Dedifferentiated amniotic fluid mesenchymal stem cell (primary cell): ENCODE measurements around the gene FAM135A.
"Not testable (repeated sequence)": the region's sequence is repeated elsewhere in the genome, so short reads cannot be mapped to it uniquely, and the experiment has no call there.

ENCODE experiments used
- DNase-seq: peaks from one replicate; pipeline ENCODE4 v3.0.0-alpha.2; 2016; ENCODE audit errors: extremely low spot score

The FAM135A gene

GRCh38 chr6:70459699-70460098 is 46.4 kb downstream of the FAM135A start:
- DNase-seq, result not testable (repeated sequence)

DNA sequence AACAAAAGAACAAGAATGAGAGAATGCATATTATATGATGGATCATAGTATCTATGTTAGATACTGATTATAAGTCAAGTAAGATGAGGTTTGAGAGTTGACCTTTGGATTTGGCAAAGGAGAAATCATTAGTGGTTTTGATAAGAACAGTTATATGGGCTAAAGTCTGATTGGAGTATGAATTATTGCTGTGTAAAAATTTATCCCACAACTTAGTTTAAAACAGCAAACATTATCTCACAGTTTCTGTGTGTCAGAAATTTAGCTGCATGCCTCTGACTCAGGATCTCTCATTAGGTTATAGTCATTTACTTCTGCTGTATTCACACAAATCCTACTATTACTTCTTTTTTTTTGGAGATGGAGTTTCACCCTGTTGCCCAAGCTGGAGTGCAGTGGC is 56.7 kb downstream of the FAM135A start:
- no peak for DNase-seq

- DNase-seq, result not testable (repeated sequence)
These were observed 57.2 kb downstream of the FAM135A start for GRCh38 chr6:70470510-70470909.

DNA sequence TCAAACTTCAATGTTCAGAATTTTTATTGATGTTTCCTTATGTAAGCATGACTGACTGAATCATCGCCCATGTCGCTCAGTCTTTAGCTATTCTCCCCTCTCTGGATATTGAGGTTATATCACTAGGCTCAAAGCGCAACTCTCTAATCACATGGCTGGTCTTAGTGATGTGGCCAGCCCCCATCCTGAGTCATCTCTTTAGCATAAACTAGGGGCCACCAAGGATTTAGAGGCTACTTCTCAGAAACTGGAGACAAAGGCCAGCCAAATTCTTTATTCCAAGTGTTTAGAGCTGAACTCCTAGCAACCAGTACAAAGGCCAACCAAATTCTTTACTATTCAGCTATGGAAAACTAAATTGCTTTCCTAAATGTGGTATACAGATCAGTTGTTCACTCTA is 61.4 kb downstream of the FAM135A start:
- DNase-seq, result no peak

DNA sequence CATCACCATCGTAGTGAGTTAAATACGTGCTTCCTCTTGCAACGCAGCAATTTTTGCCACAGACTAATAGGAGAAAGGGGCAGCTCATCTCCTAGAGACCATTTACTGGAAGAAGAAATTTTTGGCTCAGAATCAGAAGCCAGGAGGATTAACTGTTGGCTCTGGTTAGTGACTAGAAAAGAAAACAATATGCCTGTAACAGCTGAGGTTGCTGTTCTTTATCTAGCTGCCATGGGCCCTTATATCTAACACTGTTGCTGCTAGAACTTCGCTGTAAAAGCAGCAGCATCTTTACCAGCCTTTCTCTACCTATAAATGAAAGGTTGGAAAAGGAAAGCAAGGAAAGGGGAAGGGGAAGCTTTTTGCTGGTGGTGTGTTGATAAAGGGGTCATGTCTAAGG is 65.9 kb downstream of the FAM135A start:
- DNase-seq, result no peak

DNA sequence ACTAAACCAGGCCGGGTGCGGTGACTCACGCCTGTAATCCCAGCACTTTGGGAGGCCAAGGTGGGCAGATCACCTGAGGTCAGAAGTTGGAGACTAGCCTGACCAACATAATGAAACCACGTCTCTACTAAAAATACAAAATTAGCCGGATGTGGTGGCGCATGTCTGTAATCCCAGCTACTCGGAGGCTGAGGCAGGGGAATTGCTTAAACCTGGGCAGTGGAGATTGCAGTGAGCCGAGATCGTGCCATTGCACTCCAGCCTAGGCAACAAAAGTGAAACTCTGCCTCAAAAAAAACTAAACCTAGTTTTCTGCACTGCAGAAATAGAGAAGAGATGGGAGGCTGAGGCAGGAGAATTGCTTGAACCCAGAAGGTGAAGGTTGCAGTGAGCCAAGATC is 73.3 kb downstream of the FAM135A start:
- DNase-seq, result not testable (repeated sequence)

- no peak for DNase-seq
These were observed 76.1 kb downstream of the FAM135A start for GRCh38 chr6:70489364-70489763.

DNA sequence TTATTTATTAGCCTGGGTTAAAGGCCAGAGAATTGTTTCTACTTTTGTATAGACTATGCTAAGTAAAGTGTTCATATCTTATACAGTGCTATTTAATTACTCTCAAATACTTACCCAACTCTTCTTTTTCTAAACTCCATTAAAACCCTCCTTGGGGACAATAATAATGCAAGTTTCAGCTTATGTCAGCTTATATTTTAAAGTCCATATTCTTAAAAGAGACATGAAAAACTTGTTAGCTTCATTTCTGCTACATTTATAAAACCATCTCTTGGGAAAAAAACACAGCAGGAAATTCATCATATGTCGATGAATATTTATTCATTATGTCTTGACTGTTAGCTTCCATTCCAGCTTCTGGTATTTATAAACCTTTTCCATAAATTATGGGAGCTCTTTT is 81.5 kb downstream of the FAM135A start:
- no peak for DNase-seq

GRCh38 chr6:70495790-70496189 is 82.5 kb downstream of the FAM135A start:
- not testable (repeated sequence) for DNase-seq

GRCh38 chr6:70502484-70502883 is 89.2 kb downstream of the FAM135A start:
- DNase-seq, result no peak

GRCh38 chr6:70503813-70504465 is 90.6 kb downstream of the FAM135A start:
- DNase-seq, result no peak

- no peak for DNase-seq
These were observed 93.0 kb downstream of the FAM135A start for GRCh38 chr6:70506321-70506720.

- DNase-seq, result no peak
These were observed 93.9 kb downstream of the FAM135A start for GRCh38 chr6:70507161-70507560.

DNA sequence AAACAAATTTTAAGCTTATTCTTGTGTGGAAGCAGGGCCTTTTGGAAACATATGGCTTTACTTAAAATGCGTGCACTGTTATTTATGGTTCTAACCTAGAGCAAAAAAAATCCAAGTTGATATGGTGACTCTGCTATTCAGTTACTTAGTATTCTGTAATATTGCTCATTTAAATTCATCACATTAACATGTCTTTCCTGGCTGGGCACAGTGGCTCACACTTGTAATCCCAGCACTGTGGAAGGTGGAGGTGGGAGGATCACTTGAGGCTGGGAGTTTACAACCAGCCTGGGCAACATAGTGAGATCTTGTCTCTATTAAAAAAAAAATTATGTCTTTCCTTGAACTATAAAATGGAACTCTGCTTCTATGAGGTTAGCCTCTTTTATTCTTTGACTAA is 95.6 kb downstream of the FAM135A start:
- no peak for DNase-seq

DNA sequence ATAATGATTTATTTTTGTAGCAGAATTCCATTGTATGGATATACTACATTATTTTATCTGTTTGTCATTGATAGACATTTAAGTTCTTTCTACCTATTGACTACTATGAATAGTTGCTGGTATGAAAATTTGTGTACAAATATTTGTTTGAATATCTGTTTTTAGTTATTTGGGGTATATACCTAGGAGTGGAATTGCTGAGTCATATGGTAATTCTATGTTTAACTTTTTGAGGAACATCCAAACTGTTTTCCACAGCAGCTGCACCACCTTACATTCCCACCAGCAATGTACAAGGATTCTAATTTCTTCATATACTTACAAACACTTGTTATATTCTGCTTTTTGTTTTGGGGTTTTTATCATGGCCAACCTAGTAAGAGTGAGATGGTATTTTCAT is 97.3 kb downstream of the FAM135A start:
- DNase-seq, result no peak

GRCh38 chr6:70518723-70519122 is 105.4 kb downstream of the FAM135A start:
- no peak for DNase-seq

- no peak for DNase-seq
These were observed 107.3 kb downstream of the FAM135A start for GRCh38 chr6:70520575-70520974.

DNA sequence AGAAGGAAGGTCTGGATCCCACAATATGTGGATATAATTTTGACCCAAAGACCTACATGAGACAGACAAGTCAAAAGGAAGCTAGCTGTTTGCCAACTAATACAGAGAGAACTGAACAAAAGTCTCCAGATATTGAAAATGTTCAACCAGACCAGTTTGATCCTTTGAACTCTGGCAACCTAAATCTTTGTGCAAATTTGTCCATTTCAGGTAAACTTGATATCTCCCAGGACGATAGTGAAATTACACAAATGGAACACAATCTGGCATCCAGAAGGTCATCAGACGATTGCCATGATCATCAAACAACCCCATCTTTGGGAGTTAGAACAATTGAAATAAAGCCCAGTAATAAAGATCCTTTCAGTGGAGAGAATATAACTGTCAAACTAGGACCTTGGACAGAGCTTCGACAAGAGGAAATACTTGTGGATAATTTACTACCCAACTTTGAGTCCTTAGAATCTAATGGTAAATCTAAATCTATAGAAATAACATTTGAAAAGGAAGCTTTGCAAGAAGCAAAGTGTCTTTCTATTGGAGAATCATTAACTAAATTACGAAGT is 111.5 kb downstream of the FAM135A start:
- no peak for DNase-seq

DNA sequence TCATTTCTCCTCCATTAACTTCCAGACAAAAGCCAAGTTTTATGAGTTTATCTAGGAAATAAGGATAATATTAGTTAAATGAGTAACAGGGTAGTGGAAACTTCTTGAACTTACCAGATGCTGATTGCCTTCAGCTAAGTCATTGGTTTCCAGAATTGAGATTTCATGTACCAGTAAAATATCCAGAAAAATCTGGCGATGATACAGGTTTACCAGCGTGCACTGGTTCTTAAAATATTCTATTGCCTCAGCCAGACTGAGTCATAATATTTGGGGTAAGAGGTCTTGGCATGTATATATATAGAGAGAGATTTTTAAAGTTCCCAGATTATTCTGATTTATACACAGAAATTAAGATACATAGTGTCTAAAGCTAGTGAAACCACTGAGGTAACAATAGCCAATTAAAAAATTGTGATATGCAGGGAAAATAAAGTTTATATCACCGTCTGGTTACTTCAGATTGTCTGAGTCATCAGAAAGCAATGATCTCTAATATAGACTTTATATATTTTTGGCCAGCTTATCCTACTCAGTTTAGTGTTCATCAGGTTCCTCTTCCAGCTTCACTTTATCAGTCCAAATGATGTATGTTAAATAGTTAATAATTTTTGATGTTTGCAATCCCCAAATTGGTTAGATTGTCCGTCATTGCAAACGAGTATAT is 113.9 kb downstream of the FAM135A start:
- DNase-seq, result no peak

DNA sequence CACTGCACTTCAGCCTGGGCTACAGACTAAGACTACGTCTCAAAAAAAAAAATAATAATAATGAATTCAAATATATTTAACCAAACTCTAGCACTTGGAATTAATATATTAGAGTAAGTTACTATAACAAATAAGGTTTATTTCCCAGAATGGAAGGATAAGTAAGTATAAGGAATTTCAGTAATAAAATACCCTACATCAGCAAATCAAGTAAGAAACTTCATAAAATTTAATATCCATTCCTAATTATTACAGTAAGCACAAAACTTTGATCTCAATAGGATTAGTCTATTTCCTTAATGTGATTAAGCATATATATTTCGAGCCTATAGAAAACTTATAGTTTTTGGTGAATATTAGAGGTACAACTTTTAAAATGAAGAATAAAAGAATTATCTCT is 116.7 kb downstream of the FAM135A start:
- DNase-seq, result no peak

DNA sequence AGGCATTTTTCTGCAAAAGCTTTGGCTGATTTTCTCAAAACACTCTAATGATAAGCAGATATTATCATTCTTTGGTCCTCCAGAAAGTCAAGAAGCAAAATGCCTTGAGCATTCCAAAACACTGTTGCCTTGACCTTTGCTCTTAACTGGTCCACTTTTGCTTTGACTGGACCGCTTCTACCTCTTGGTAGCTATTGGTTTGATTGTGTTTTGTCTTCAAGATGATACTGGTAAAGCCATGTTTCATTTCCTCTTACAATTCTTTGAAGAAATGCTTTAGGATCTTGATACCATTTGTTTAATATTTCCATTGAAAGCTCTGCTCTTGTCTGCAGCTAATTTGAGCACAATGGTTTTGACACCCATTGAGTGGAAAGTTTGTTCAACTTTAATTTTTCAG is 117.8 kb downstream of the FAM135A start:
- DNase-seq, result no peak

DNA sequence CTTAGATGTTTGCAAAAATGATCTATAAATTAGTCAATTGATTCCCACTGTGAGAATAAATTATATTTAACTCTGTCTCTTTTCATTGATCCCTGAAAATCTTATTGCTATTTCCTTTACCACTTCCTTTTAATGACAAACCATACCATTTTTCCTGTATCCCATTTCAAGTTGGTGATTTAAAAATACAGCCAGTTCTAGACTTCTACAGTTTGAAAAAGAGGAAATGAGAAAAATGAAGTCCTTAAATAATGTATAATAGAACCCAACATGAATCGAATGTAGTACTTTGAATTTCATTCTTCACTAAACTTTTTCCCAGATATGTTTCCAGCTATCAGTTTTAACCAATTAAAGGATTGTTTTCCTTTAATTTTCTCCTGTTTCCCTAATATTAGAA is 124.0 kb downstream of the FAM135A start:
- no peak for DNase-seq

DNA sequence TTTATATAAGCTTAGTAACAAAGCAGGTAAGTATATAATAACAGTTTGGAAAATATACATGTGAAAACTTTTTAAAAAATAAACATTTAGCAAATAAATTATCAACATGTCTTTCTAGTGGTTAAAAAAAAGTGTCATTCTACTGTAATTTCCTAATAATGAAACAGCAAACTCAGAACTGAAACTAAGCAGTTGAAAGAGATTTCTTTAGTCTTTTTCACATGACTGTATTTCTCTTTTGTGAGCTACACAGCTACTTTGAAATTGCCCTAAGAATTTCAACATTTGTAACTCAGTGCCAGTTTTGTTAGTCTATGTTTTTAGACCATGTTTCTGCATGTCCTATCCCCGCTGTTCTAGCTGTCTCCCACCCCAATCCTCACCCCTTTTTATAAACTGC is 125.1 kb downstream of the FAM135A start:
- no peak for DNase-seq
